HepG2 (cell line): ENCODE data around the gene TJP2. TPM values are rescaled to one million over a fixed set of nuclear protein-coding genes. Genes with fewer than 3 reads are reported as not detected.
A peak's percentile ranks its signal among the peaks of the same experiment; 100 is the strongest.

Experiments used
- ARID3A ChIP-seq: IDR thresholded peaks from 2 replicates; pipeline ENCODE4 v1.6.1; 2012; ENCODE audit warnings: low read depth, low read length, improper control_type of control experiment
- EP300 ChIP-seq, 3 experiments: sonication (generic) in 1 of 3; formaldehyde crosslinking in 1 of 3; IDR thresholded peaks; 2 replicates each; pipeline versions ENCODE4 v1.5.1 to v1.6.1; 2011 to 2020; ENCODE audit warnings: low read depth in 2 of 3, low read length in 2 of 3, borderline replicate concordance in 1 of 3, improper control_type of control experiment in 1 of 3, mild to moderate bottlenecking in 1 of 3, missing genetic modification reagents in 1 of 3, moderate library complexity in 1 of 3
- ETV6 ChIP-seq: sonication (generic); formaldehyde crosslinking; conservative IDR thresholded peaks from 2 replicates; pipeline ENCODE4 v1.4.0; 2020; ENCODE audit warnings: missing genetic modification reagents
- FUBP1 ChIP-seq: sonication (generic); formaldehyde crosslinking; IDR thresholded peaks from 2 replicates; pipeline ENCODE4 v1.5.1; 2020; ENCODE audit warnings: missing genetic modification reagents, mild to moderate bottlenecking, borderline replicate concordance
- HBP1 ChIP-seq: IDR thresholded peaks from 2 replicates; pipeline ENCODE4 v1.6.1; 2016; ENCODE audit warnings: low read depth, control low read depth
- KMT2B ChIP-seq: IDR thresholded peaks from 2 replicates; pipeline ENCODE4 v1.6.1; 2016; ENCODE audit warnings: missing genetic modification reagents, missing compliant biosample characterization
- NR2F2 ChIP-seq: IDR thresholded peaks from 2 replicates; pipeline ENCODE4 v1.6.1; 2012; ENCODE audit warnings: low read depth, inconsistent platforms, borderline replicate concordance
- RFXAP ChIP-seq: sonication (generic); formaldehyde crosslinking; IDR thresholded peaks from 2 replicates; pipeline ENCODE4 v1.4.0; 2020; ENCODE audit warnings: missing genetic modification reagents, borderline replicate concordance
- SSRP1 ChIP-seq: IDR thresholded peaks from 2 replicates; pipeline ENCODE4 v1.6.1; 2016; ENCODE audit warnings: control low read depth
- TCF7 ChIP-seq: sonication (generic); IDR thresholded peaks from 2 replicates; pipeline ENCODE4 v1.6.1; 2016; ENCODE audit warnings: antibody characterized with exemption, low read depth
- USF2 ChIP-seq, 2 experiments: sonication (generic) in 1 of 2; formaldehyde crosslinking in 1 of 2; IDR thresholded peaks; 2 replicates each; pipeline versions ENCODE4 v1.5.1 to v1.6.1; 2011 to 2020; ENCODE audit warnings: borderline replicate concordance in 1 of 2, low read depth in 1 of 2, low read length in 1 of 2, mild to moderate bottlenecking in 1 of 2, missing genetic modification reagents in 1 of 2, moderate library complexity in 1 of 2
- ZBTB7B ChIP-seq: sonication (generic); formaldehyde crosslinking; IDR thresholded peaks from 2 replicates; pipeline ENCODE4 v1.4.0; 2020; ENCODE audit warnings: missing genetic modification reagents
- ZNF503 ChIP-seq: sonication (generic); formaldehyde crosslinking; IDR thresholded peaks from 2 replicates; pipeline ENCODE4 v1.4.0; 2020; ENCODE audit warnings: missing genetic modification reagents
- ZNF720 ChIP-seq: sonication (generic); formaldehyde crosslinking; IDR thresholded peaks from 2 replicates; pipeline ENCODE4 v1.4.0; 2020; ENCODE audit warnings: missing genetic modification reagents
- polyA plus RNA-seq, 8 experiments: library from polyadenylated mRNA; depleted of rRNA in 3 of 8; stranded (reverse) in 7 of 8; unstranded in 1 of 8; fragments of >200 nt; fragmentation: Illumina TruSeq in 4 of 8; extraction: Trizol in 4 of 8; gene quantifications; 2 replicates each; pipeline versions ENCODE4 v1.2.1 to v1.2.3, GENCODE V29; 2011 to 2016; ENCODE audit warnings: low read depth in 4 of 8, missing spikeins in 1 of 8, mixed read lengths in 1 of 8; ENCODE audit not compliant: insufficient read depth in 1 of 8
- total RNA-seq, 5 experiments: library from RNA; depleted of rRNA; stranded (reverse); fragments of >200 nt; fragmentation: Illumina TruSeq; extraction: Trizol; gene quantifications; 2 replicates each; pipeline ENCODE4 v1.2.3, GENCODE V29; 2016; ENCODE audit warnings: low read depth in 1 of 5

Gene TJP2
- total and polyA plus RNA-seq, 2 of the 13 experiments (the other 11 are each of a cell fraction or from before 2014, with no cell fraction given): 109 to 110 TPM

GRCh38 chr9:69178583-69179011, 4.5 kb downstream of the TJP2 start (continued):
- TF ChIP-seq EP300 (IDR thresholded peaks at IDR 0.05; ENCODE audit: low read depth in 2 of 2, low read length in 2 of 2): peak; percentile 53 to 89; a peak in 3 of 4 replicates
- TF ChIP-seq EP300 (CRISPR knock-in tag; IDR thresholded peaks at IDR 0.05; ENCODE audit: borderline replicate concordance): peak; percentile 75; the same call in 1 of the 2 replicates
- TF ChIP-seq TCF7: peak; percentile 93
- no peak for TF ChIP-seq ETV6 (CRISPR knock-in tag)
- TF ChIP-seq FUBP1 (CRISPR knock-in tag): no peak
- 0 out of 2 replicates have a peak, but pooled peaks have one; percentile 32 for TF ChIP-seq SSRP1 (CRISPR knock-in tag)
- no peak for TF ChIP-seq ZBTB7B
- TF ChIP-seq RFXAP (CRISPR knock-in tag): no peak
- TF ChIP-seq ARID3A: no peak
- TF ChIP-seq HBP1: no peak
- TF ChIP-seq NR2F2: peak; percentile 39; the same call in 1 of the 2 replicates
- TF ChIP-seq ZNF503 (CRISPR knock-in tag): peak; percentile 80; the same call in 1 of the 2 replicates
- TF ChIP-seq USF2 (IDR thresholded peaks at IDR 0.05; ENCODE audit: low read depth, low read length): no peak
- TF ChIP-seq USF2 (CRISPR knock-in tag; IDR thresholded peaks at IDR 0.05; ENCODE audit: borderline replicate concordance): no peak
- TF ChIP-seq KMT2B (CRISPR knock-in tag): no peak
- no peak for TF ChIP-seq ZNF720
